GM10847 (cell line): Measurements from ENCODE around the gene PPARA.

Experiments
- POLR2A ChIP-seq: IDR thresholded peaks from 2 replicates; pipeline ENCODE4 v1.6.1; 2011; ENCODE audit not compliant: insufficient read length; ENCODE audit errors: extremely low read depth

Gene PPARA

DNA sequence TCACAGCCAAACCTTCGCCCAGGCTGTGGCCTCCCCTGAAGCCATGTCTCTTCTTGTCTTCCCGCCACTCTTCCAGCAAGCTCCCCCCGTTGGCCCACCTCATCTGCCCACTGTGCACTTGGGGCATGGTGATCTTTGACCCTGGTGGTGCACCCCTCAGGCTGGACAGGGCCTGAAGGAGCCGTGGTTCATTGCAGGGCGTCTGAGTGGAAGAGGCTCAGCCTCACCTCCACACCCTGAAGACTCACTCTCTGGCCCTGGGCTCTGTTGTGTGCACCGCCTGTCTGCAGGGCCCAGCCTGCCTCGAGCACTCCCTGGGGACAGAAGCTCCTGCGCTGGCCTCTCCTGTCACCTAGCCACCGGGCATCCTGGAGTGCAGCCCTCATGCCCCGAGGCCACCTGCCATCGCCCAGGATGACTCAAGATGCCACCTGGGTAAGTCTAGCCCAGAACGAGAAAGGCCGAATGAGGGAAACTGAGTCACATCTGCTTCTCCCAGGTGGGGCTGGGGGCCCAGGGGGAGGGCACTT, 40.8 kb upstream of the PPARA start:
- TF ChIP-seq POLR2A, result no peak

- TF ChIP-seq POLR2A, result no peak
These were observed 40.1 kb upstream of the PPARA start for GRCh38 chr22:46110215-46110614.

DNA sequence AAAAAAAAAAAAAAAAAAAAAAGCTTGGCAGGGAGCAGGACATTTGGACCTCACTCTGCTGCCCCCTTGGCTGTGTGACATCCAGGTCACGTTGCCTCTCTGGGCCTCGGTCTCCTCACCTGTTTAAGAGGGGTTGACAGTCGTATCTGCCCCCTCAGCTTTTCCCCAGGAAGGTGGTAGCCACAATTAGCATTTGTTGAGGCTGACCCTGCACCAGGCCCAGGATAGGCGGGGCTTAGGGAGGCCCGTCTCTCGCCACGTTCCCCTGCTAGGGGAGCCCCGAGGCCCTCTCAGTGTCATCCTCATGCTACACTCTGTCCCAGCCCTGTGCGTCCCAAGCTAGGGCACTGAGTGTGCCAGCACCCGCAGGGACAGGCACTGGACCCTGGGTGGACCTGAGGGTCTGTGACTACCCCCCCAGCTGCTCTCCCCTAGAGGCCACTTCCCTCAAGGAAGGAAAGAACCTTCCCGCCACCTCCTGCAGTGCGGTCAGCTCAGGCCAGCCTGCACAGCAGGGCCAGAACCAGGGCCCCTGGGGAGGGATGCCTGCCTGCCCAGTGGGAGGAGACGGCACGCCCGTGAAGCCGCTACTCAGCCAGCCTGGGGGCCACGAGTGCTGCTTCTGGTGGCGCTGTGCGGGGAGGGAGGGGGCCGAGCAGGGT, 38.5 kb upstream of the PPARA start:
- no peak for TF ChIP-seq POLR2A

- no peak for TF ChIP-seq POLR2A
These were observed 37.9 kb upstream of the PPARA start for GRCh38 chr22:46112405-46112804.

DNA sequence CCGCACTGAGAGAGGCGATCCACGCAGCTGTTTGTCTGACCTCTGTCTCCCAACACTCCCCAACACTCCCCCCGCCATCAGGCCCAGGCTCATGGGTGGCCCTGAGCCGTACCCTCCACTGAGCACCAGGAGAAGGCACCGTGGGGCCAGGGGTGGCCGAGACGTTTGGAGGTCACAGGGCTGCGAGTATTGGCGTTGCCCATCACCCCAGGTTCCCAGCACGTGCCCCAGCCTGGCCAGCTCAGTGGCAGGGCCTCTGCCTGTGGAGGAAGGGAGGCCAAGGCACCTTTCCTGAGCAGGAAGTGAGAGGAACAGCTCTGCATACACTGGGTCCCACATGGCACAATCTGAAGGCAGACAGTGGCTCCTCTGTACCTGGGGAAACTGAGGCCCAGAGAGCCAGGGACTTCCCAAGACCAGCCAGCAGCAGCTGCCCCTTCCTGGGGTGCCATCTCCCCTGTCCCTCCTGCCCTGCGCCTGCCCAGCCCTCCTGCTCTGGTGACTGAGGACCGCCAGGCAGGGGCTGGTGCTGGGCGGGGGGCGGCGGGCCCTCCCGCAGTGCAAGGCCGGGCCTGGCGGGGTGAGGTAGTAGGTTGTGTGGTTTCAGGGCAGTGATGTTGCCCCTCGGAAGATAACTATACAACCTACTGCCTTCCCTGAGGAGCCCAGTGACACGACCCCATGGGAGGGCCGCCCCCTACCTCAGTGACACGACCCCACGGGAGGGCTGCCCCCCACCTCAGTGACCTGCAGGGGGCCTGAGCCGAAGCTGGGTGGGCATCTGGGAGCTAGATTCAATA, 37.0 kb upstream of the PPARA start:
- TF ChIP-seq POLR2A, result no peak

DNA sequence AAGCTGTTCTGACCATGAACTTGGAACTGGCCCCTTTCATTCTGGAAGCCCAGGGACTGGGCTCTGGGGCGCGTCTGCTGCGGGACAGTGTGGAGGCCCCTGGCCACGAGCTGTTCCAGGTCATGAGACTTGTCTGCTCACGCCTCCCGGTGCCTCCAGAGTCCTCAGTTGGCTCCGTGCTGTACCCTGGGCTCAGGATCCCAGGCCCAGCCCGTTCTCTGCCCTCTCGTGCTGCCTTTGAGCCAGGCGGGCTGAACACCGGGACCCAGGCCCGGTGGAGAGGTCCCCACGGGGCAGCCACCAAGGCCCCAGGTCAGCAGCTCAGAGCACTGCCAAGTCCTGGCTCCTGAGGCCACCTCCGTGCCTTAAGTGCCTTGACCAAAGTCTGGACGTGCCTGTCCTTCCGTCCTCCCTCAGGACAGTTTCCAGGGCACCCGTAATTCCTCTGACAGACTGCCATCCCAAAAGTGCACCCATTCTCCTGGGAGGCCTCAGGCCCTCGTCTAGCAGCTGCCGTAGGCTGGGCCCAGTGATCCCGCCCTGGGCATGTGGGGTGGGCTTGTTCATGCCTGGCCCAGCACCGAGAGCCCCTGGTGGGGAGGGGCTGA, 36.3 kb upstream of the PPARA start:
- no peak for TF ChIP-seq POLR2A

- no peak for TF ChIP-seq POLR2A
These were observed 35.6 kb upstream of the PPARA start for GRCh38 chr22:46114518-46115387.

- TF ChIP-seq POLR2A, result no peak
These were observed 35.0 kb upstream of the PPARA start for GRCh38 chr22:46115388-46115678.

GRCh38 chr22:46115755-46116490, 34.4 kb upstream of the PPARA start:
- no peak for TF ChIP-seq POLR2A

- TF ChIP-seq POLR2A, result no peak
These were observed 33.8 kb upstream of the PPARA start for GRCh38 chr22:46116491-46116958.

DNA sequence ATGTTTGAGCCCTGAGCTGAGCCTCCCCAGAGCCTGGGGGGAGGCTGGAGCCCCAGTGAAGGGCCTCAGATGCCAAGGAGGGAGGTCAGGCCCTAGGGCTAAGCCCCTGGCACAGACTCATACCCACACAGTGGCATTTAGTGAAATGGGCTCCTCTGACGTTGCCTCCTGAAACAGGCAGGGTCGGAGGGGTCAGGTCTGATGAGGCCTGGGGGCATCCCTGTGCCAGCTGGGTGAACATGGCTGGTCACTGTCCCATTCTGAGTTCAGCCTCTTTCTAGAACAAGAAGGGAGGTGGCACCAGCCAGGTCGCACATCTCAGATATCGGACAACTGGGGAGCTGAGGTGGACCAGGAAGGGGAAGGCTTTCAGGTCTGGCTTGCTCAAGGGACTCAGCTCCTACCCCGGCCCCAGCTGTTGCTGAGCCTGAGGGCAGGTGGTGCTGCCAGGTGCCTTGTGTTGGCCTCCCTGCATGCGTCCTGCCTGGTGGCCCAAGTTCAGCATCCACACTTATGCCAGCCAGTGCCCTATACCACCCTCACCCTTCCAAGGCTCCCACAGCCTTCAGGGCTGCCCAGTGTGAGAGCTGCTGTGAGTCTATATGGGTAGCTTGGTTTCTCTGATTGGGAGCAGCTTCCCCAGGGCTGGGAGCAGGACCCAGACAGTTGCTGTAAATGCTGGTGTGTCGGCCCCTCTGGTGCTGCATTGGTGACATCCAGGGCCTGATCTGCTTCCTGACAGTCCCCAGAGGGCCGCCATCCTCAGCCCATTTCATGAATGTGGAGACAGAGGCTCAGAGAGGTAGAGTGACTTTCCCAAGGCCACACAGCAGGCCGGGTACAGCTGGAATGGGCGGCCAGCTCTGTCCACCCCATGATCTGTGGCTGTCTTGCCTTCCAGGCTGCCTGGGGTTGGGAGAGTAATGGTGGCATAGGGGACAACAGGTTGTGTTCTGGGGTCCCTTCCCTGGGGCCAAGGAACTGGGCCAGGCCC, 32.8 kb upstream of the PPARA start:
- TF ChIP-seq POLR2A, result no peak

GRCh38 chr22:46119093-46119728, 31.1 kb upstream of the PPARA start:
- no peak for TF ChIP-seq POLR2A
